CD4-positive, alpha-beta memory T cell (primary cell): Measurements from ENCODE around the gene SLC44A1. TPM values are rescaled to one million over a fixed set of nuclear protein-coding genes. Genes with fewer than 3 reads are reported as not detected.
A peak's percentile ranks its signal among the peaks of the same experiment; 100 is the strongest.

Source experiments
- CTCF ChIA-PET: fragments of 350-600 bp; sonication (Branson Sonifier 250); formaldehyde crosslinking; loops from one replicate; lab custom pipeline; 2021; ENCODE audit warnings: inconsistent platforms; ENCODE audit not compliant: partially characterized antibody; lab: Charles Lee
- POLR2A ChIA-PET: fragments of 350-600 bp; sonication (Branson Sonifier 250); formaldehyde crosslinking; loops from one replicate; lab custom pipeline; 2021; ENCODE audit not compliant: partially characterized antibody; lab: Charles Lee
- DNase-seq, 5 donors: peaks; one replicate each; pipeline versions ENCODE4 v3.0.0 to v3.0.0-alpha.2; 2020 to 2022; ENCODE audit warnings: mixed read lengths in 1 of 5
- H3K27ac ChIP-seq: one replicate; pipeline ENCODE4 v1.7.0; 2013; ENCODE audit warnings: low read depth, low read length
- H3K27me3 ChIP-seq: 2 replicates; pipeline ENCODE4 v1.7.0; 2013; ENCODE audit warnings: mild to moderate bottlenecking, low read length, moderate library complexity; ENCODE audit not compliant: insufficient read depth
- H3K36me3 ChIP-seq: 2 replicates; pipeline ENCODE4 v1.7.0; 2013; ENCODE audit warnings: mild to moderate bottlenecking, low read length, moderate library complexity; ENCODE audit not compliant: insufficient read depth
- H3K4me1 ChIP-seq: 2 replicates; pipeline ENCODE4 v1.7.0; 2013; ENCODE audit warnings: mild to moderate bottlenecking, low read length, moderate library complexity; ENCODE audit not compliant: insufficient read depth
- H3K4me3 ChIP-seq, 2 donors: one replicate each; pipeline ENCODE4 v1.7.0; 2013; ENCODE audit warnings: low read length in 2 of 2, mild to moderate bottlenecking in 1 of 2
- H3K9me3 ChIP-seq, 2 donors: one replicate each; pipeline ENCODE4 v1.7.0; 2013; ENCODE audit warnings: low read length in 2 of 2, control low read depth in 1 of 2; ENCODE audit not compliant: control insufficient read depth in 1 of 2
- H3K27ac Mint-ChIP-seq, 7 donors: one replicate each; pipeline ENCODE4 v1.8.0; 2020 to 2021; ENCODE audit warnings: mixed read lengths in 7 of 7, mild to moderate bottlenecking in 6 of 7, inconsistent platforms in 3 of 7, moderate library complexity in 3 of 7
- H3K27me3 Mint-ChIP-seq, 2 donors: one replicate each; pipeline ENCODE4 v1.8.0; 2020 to 2021; ENCODE audit warnings: mixed read lengths in 2 of 2
- H3K36me3 Mint-ChIP-seq, 2 donors: one replicate each; pipeline ENCODE4 v1.8.0; 2020 to 2021; ENCODE audit warnings: mixed read lengths in 2 of 2, inconsistent platforms in 1 of 2, mild to moderate bottlenecking in 1 of 2
- H3K4me1 Mint-ChIP-seq, 4 donors: one replicate each; pipeline ENCODE4 v1.8.0; 2020 to 2021; ENCODE audit warnings: mixed read lengths in 4 of 4, mild to moderate bottlenecking in 1 of 4
- H3K4me3 Mint-ChIP-seq, 8 donors: one replicate each; pipeline ENCODE4 v1.8.0; 2020 to 2021; ENCODE audit warnings: mixed read lengths in 8 of 8, mild to moderate bottlenecking in 7 of 8, moderate library complexity in 6 of 8, inconsistent platforms in 3 of 8
- H3K9me3 Mint-ChIP-seq, 8 donors: one replicate each; pipeline ENCODE4 v1.8.0; 2020 to 2021; ENCODE audit warnings: mixed read lengths in 8 of 8, mild to moderate bottlenecking in 5 of 8, inconsistent platforms in 3 of 8, moderate library complexity in 1 of 8
- intact Hi-C: fragments of 100-400 bp; cut with micrococcal nuclease; formaldehyde crosslinking; loops from one replicate; pipeline ENCODE4 v1.15.1; 2023
- polyA plus RNA-seq, 2 donors: library from polyadenylated mRNA; unstranded; fragments of 300-500 nt; fragmentation: Illumina TruSeq; gene quantifications; one replicate each; pipeline ENCODE4 v1.2.3, GENCODE V29; 2021
- total RNA-seq, 2 experiments: library from RNA; stranded (reverse); gene quantifications; one replicate each; pipeline ENCODE4 v1.2.3, GENCODE V29; 2021

Gene SLC44A1
- total and polyA plus RNA-seq, 4 experiments from 2014 or later: 13.7 to 33.3 (median 17.4) TPM

GRCh38 chr9:105269593-105269992 lies 25.1 kb downstream of the SLC44A1 start:
- CTCF ChIA-PET: no interaction called here
- POLR2A ChIA-PET: no interaction called here
- H3K9me3 ChIP-seq: no peaks in the 10 kb centered on the region
- no peaks in the 10 kb centered on the region for H3K27me3 ChIP-seq
- no peaks in the 10 kb centered on the region for H3K4me1 ChIP-seq
- peaks cover 0 to 16% of the 10 kb centered on the region in 2 donors for H3K36me3 Mint-ChIP-seq
- no peak for DNase-seq
- H3K4me3 ChIP-seq: no peak overlapping the region
- H3K9me3 Mint-ChIP-seq: peaks cover 0 to 7% (median 0%) of the 10 kb centered on the region in 8 donors
- no peaks in the 10 kb centered on the region for H3K27me3 Mint-ChIP-seq
- H3K4me1 Mint-ChIP-seq: peaks cover under 1 to 14% (median 9%) of the 10 kb centered on the region in 4 donors
- H3K27ac Mint-ChIP-seq: peak overlapping the region in 1 of 7 donors; percentile 8
- no peak overlapping the region for H3K27ac ChIP-seq
- intact Hi-C loops: no loop called here
- no peak overlapping the region for H3K4me3 Mint-ChIP-seq
- no peaks in the 10 kb centered on the region for H3K36me3 ChIP-seq

GRCh38 chr9:105270711-105271110 lies 26.3 kb downstream of the SLC44A1 start:
- Mint-ChIP-seq H3K36me3 (peaks cover 0 to 12% of the 10 kb centered on the region in 2 donors), H3K4me3 (no peak overlapping the region), H3K4me1 (peaks cover 0 to 13% (median 7%) of the 10 kb centered on the region in 4 donors), H3K27ac (no peak overlapping the region), H3K9me3 (peaks cover 0 to 7% (median 0%) of the 10 kb centered on the region in 8 donors), H3K27me3 (no peaks in the 10 kb centered on the region)
- no peaks in the 10 kb centered on the region for H3K4me1 ChIP-seq
- H3K36me3 ChIP-seq: no peaks in the 10 kb centered on the region
- CTCF ChIA-PET: no interaction called here
- no peak overlapping the region for H3K4me3 ChIP-seq
- no peak for DNase-seq
- H3K27ac ChIP-seq: no peak overlapping the region
- intact Hi-C loops: no loop called here
- H3K27me3 ChIP-seq: no peaks in the 10 kb centered on the region
- POLR2A ChIA-PET: no interaction called here
- no peaks in the 10 kb centered on the region for H3K9me3 ChIP-seq

- H3K27ac ChIP-seq: no peak overlapping the region
- no peak overlapping the region for H3K4me3 ChIP-seq
- Mint-ChIP-seq H3K4me3 (no peak overlapping the region), H3K36me3 (peaks cover 0 to 13% of the 10 kb centered on the region in 2 donors), H3K9me3 (no peaks in the 10 kb centered on the region), H3K27ac (no peak overlapping the region), H3K27me3 (no peaks in the 10 kb centered on the region), H3K4me1 (peaks cover 0 to 22% (median 6%) of the 10 kb centered on the region in 4 donors)
- intact Hi-C loops: no loop called here
- ChIA-PET POLR2A (no interaction called here), CTCF (no interaction called here)
- no peaks in the 10 kb centered on the region for H3K27me3 ChIP-seq
- DNase-seq: no peak
- no peaks in the 10 kb centered on the region for H3K36me3 ChIP-seq
- no peaks in the 10 kb centered on the region for H3K4me1 ChIP-seq
- H3K9me3 ChIP-seq: no peaks in the 10 kb centered on the region
These were observed 29.3 kb downstream of the SLC44A1 start for GRCh38 chr9:105273731-105274130.

- H3K27ac Mint-ChIP-seq: no peak overlapping the region
- ChIA-PET CTCF (no interaction called here), POLR2A (no interaction called here)
- no peak overlapping the region for H3K4me3 Mint-ChIP-seq
- Histone ChIP-seq H3K27ac (no peak overlapping the region), H3K27me3 (no peaks in the 10 kb centered on the region), H3K4me1 (no peaks in the 10 kb centered on the region), H3K9me3 (no peaks in the 10 kb centered on the region), H3K4me3 (no peak overlapping the region), H3K36me3 (no peaks in the 10 kb centered on the region)
- intact Hi-C loops: no loop called here
- no peaks in the 10 kb centered on the region for H3K27me3 Mint-ChIP-seq
- no peaks in the 10 kb centered on the region for H3K9me3 Mint-ChIP-seq
- H3K36me3 Mint-ChIP-seq: peaks cover 0 to 13% of the 10 kb centered on the region in 2 donors
- no peak for DNase-seq
- H3K4me1 Mint-ChIP-seq: peaks cover 0 to 18% (median 6%) of the 10 kb centered on the region in 4 donors
These were observed 30.7 kb downstream of the SLC44A1 start for GRCh38 chr9:105275111-105275510.

- Mint-ChIP-seq H3K36me3 (peaks cover 0 to 10% of the 10 kb centered on the region in 2 donors), H3K4me1 (peaks cover 0 to 13% (median 4%) of the 10 kb centered on the region in 4 donors), H3K27ac (no peak overlapping the region), H3K27me3 (no peaks in the 10 kb centered on the region), H3K9me3 (no peaks in the 10 kb centered on the region), H3K4me3 (no peak overlapping the region)
- Histone ChIP-seq H3K36me3 (no peaks in the 10 kb centered on the region), H3K4me1 (no peaks in the 10 kb centered on the region), H3K9me3 (no peaks in the 10 kb centered on the region), H3K27me3 (no peaks in the 10 kb centered on the region), H3K4me3 (no peak overlapping the region), H3K27ac (no peak overlapping the region)
- CTCF ChIA-PET: no interaction called here
- no peak for DNase-seq
- intact Hi-C loops: no loop called here
- POLR2A ChIA-PET: no interaction called here
These were observed 31.5 kb downstream of the SLC44A1 start for GRCh38 chr9:105275938-105276337.

GRCh38 chr9:105278751-105279150 lies 34.3 kb downstream of the SLC44A1 start:
- ChIA-PET POLR2A (no interaction called here), CTCF (no interaction called here)
- H3K9me3 ChIP-seq: no peaks in the 10 kb centered on the region
- H3K27me3 ChIP-seq: no peaks in the 10 kb centered on the region
- no peak overlapping the region for H3K27ac Mint-ChIP-seq
- no peak overlapping the region for H3K27ac ChIP-seq
- H3K4me3 ChIP-seq: no peak overlapping the region
- H3K4me1 Mint-ChIP-seq: peaks cover 0 to 22% (median 9%) of the 10 kb centered on the region in 4 donors
- no peaks in the 10 kb centered on the region for H3K36me3 ChIP-seq
- H3K36me3 Mint-ChIP-seq: peaks cover 0 to 15% of the 10 kb centered on the region in 2 donors
- DNase-seq: no peak
- H3K4me1 ChIP-seq: no peaks in the 10 kb centered on the region
- no peak overlapping the region for H3K4me3 Mint-ChIP-seq
- H3K27me3 Mint-ChIP-seq: no peaks in the 10 kb centered on the region
- intact Hi-C loops: no loop called here
- no peaks in the 10 kb centered on the region for H3K9me3 Mint-ChIP-seq

GRCh38 chr9:105280691-105281090 lies 36.2 kb downstream of the SLC44A1 start:
- POLR2A ChIA-PET: no interaction called here
- H3K4me3 Mint-ChIP-seq: no peak overlapping the region
- H3K4me1 Mint-ChIP-seq: peaks cover 0 to 18% (median 7%) of the 10 kb centered on the region in 4 donors

More at GRCh38 chr9:105280691-105281090, 36.2 kb downstream of the SLC44A1 start:
- Mint-ChIP-seq H3K27me3 (no peaks in the 10 kb centered on the region), H3K9me3 (no peaks in the 10 kb centered on the region), H3K36me3 (peaks cover 0 to 10% of the 10 kb centered on the region in 2 donors), H3K27ac (no peak overlapping the region)
- Histone ChIP-seq H3K27me3 (no peaks in the 10 kb centered on the region), H3K4me1 (no peaks in the 10 kb centered on the region), H3K36me3 (no peaks in the 10 kb centered on the region), H3K27ac (no peak overlapping the region), H3K4me3 (no peak overlapping the region), H3K9me3 (no peaks in the 10 kb centered on the region)
- CTCF ChIA-PET: no interaction called here
- intact Hi-C loops: no loop called here
- DNase-seq: no peak
